K562 (cell line): ENCODE data around the gene JMJD1C. TPM values are rescaled to one million over a fixed set of nuclear protein-coding genes. Genes with fewer than 3 reads are reported as not detected.

Experiments
- ATAC-seq: fragments of 200-7000 bp; cut with Tn5 transposase; 3 replicates; pipeline ENCODE4 v1.9.1; 2020; ENCODE audit warnings: moderate library complexity
- BruUV-seq: library from RNA; stranded (reverse); fragments of 400-500 nt; replicated peaks from 2 replicates; lab custom pipeline; 2021; lab: Mats Ljungman, UMichigan
- CTCF ChIA-PET: fragments of 300-600 bp; formaldehyde crosslinking; extraction: SDS; loops from one replicate; lab custom pipeline; 2021; ENCODE audit warnings: low intra/inter-chr PET ratio; lab: Yijun Ruan, JAX
- POLR2A ChIA-PET: fragments of 300-600, 350-650 bp; sonication (Branson Sonifier 250); formaldehyde crosslinking; extraction: SDS; loops from one replicate; lab custom pipeline; 2021; ENCODE audit warnings: antibody characterized with exemption, inconsistent platforms; lab: Yijun Ruan, JAX
- DNase-seq, 4 experiments: peaks; one replicate each; pipeline versions ENCODE4 v3.0.0 to v3.0.0-alpha.2; 2011 to 2018; ENCODE audit warnings: low spot score in 3 of 4, mixed read lengths in 3 of 4; ENCODE audit errors: extremely low read depth in 1 of 4
- FAIRE-seq: peaks from 2 replicates; lab custom pipeline; 2011; peaks lifted over from hg19 to GRCh38; lab: Jason Lieb, UNC
- H2AFZ ChIP-seq: 2 replicates; pipeline ENCODE4 v1.6.0; 2011; ENCODE audit warnings: low read depth, low read length, control low read depth, inconsistent platforms
- H3K27ac ChIP-seq: fragments of 200-600 bp; 3 replicates; pipeline ENCODE4 v1.8.0; 2011; ENCODE audit warnings: low read depth, mild to moderate bottlenecking, control low read depth, inconsistent platforms, low read length, moderate library complexity, mixed read lengths; ENCODE audit errors: extremely low read depth
- H3K27me3 ChIP-seq, 2 experiments: fragments of 300-600 bp in 1 of 2; 2 replicates in 1 of 2; 3 replicates in 1 of 2; pipeline versions ENCODE4 v1.6.0 to v1.8.0; 2011; ENCODE audit warnings: inconsistent platforms in 2 of 2, low read length in 2 of 2, mild to moderate bottlenecking in 1 of 2, mixed read lengths in 1 of 2, moderate library complexity in 1 of 2; ENCODE audit not compliant: control insufficient read depth in 2 of 2, insufficient read depth in 2 of 2
- H3K36me3 ChIP-seq: fragments of 300-600 bp; 3 replicates; pipeline ENCODE4 v1.8.0; 2011; ENCODE audit warnings: mild to moderate bottlenecking, low read length, inconsistent platforms; ENCODE audit not compliant: control insufficient read depth, insufficient read depth
- H3K4me1 ChIP-seq, 2 experiments: fragments of 200-600 bp in 1 of 2; replicated peaks in 1 of 2; 2 replicates in 1 of 2; 3 replicates in 1 of 2; pipeline versions ENCODE4 v1.5.1 to v1.8.0; 2011; ENCODE audit warnings: inconsistent platforms in 2 of 2, low read length in 2 of 2, mild to moderate bottlenecking in 1 of 2, mixed read lengths in 1 of 2, moderate library complexity in 1 of 2; ENCODE audit not compliant: control insufficient read depth in 2 of 2, insufficient read depth in 2 of 2
- H3K4me2 ChIP-seq: 2 replicates; pipeline ENCODE4 v1.6.1; 2011; ENCODE audit warnings: low read length, control low read depth, inconsistent platforms, mixed read lengths; ENCODE audit not compliant: insufficient read depth
- H3K4me3 ChIP-seq: fragments of 200-600 bp; sonication (generic), shearing (Covaris generic); 2 replicates; pipeline ENCODE4 v1.5.1; 2016; ENCODE audit warnings: control low read depth, inconsistent platforms
- H3K79me2 ChIP-seq: fragments of 200-600 bp; 3 replicates; pipeline ENCODE4 v1.8.0; 2011; ENCODE audit warnings: low read length, inconsistent platforms; ENCODE audit not compliant: control insufficient read depth, insufficient read depth
- H3K9ac ChIP-seq, 2 experiments: 2 replicates each; pipeline versions ENCODE4 v1.6.0 to v1.6.1; 2011; ENCODE audit warnings: low read depth in 2 of 2, low read length in 2 of 2, control low read depth in 1 of 2, inconsistent platforms in 1 of 2, mild to moderate bottlenecking in 1 of 2, mixed read lengths in 1 of 2; ENCODE audit not compliant: insufficient read depth in 1 of 2
- H3K9me1 ChIP-seq: one replicate; pipeline ENCODE4 v1.6.0; 2011; ENCODE audit warnings: inconsistent platforms, mild to moderate bottlenecking, low read length, moderate library complexity; ENCODE audit not compliant: control insufficient read depth, insufficient read depth
- H3K9me3 ChIP-seq: replicated peaks from 2 replicates; pipeline ENCODE4 v1.5.1; 2011; ENCODE audit warnings: low read depth, low read length, inconsistent platforms; ENCODE audit not compliant: control insufficient read depth, insufficient read depth
- H4K20me1 ChIP-seq: replicated peaks from 2 replicates; pipeline ENCODE4 v1.6.1; 2011; ENCODE audit warnings: low read length, inconsistent platforms, mixed read lengths; ENCODE audit not compliant: control insufficient read depth, insufficient read depth
- BRD4 ChIP-seq: fragments of 200-600 bp; sonication (generic); IDR thresholded peaks from 2 replicates; pipeline ENCODE4 v1.6.1; 2017; ENCODE audit warnings: inconsistent platforms
- HNRNPK ChIP-seq: fragments of 200-400 bp; formaldehyde crosslinking; IDR thresholded peaks from one replicate; pipeline ENCODE4 v1.6.1; 2018; ENCODE audit warnings: mild to moderate bottlenecking, low read depth, low read length; ENCODE audit not compliant: poor library complexity, severe bottlenecking
- MAFK ChIP-seq: IDR thresholded peaks from 2 replicates; pipeline ENCODE4 v1.6.1; 2011; ENCODE audit warnings: low read length, improper control_type of control experiment
- NFRKB ChIP-seq: fragments of 450-650 bp; IDR thresholded peaks from 2 replicates; pipeline ENCODE4 v1.6.1; 2016; ENCODE audit warnings: low read depth
- SRF ChIP-seq, 2 experiments: fragments of 250-450, 450-650 bp in 1 of 2; sonication (Bioruptor Pico) in 1 of 2; sonication (generic) in 1 of 2; formaldehyde crosslinking; IDR thresholded peaks; 2 replicates each; pipeline versions ENCODE4 v1.5.0 to v1.5.1; 2020 to 2022; ENCODE audit warnings: mild to moderate bottlenecking in 1 of 2, missing genetic modification reagents in 1 of 2
- YBX1 ChIP-seq: fragments of 450-650 bp; IDR thresholded peaks from 2 replicates; pipeline ENCODE4 v1.7.1; 2016; ENCODE audit warnings: mild to moderate bottlenecking
- ZNF699 ChIP-seq: fragments of 250-450 bp; sonication (Bioruptor Pico); IDR thresholded peaks from 2 replicates; pipeline ENCODE4 v1.8.0; 2021; ENCODE audit warnings: mild to moderate bottlenecking, moderate library complexity; ENCODE audit not compliant: insufficient replicate concordance
- WGBS: fragments of 100-300 bp; shearing (Covaris generic); methylation state at CpG from one replicate; pipeline ENCODE4 v1.1.6; 2016; ENCODE audit warnings: low coverage, mixed read lengths; ENCODE audit not compliant: insufficient coverage; ENCODE audit errors: missing lambda C conversion rate; 5-methylcytosine and 5-hydroxymethylcytosine counted together
- in situ Hi-C: fragments of 300-500 bp; cut with MboI; formaldehyde crosslinking; loops from 4 replicates; pipeline ENCODE4 v1.15.0; 2018; ENCODE audit warnings: inconsistent platforms, mixed read lengths
- intact Hi-C: fragments of 100-400 bp; cut with micrococcal nuclease; formaldehyde crosslinking; loops from 2 replicates; pipeline ENCODE4 v1.14.2; 2022
- polyA plus RNA-seq, 8 experiments: library from polyadenylated mRNA; depleted of rRNA in 4 of 8; stranded (reverse) in 5 of 8; unstranded in 3 of 8; fragments of >200 nt; fragmentation: Nextera tagmentation in 2 of 8; fragmentation: Illumina TruSeq in 1 of 8; extraction: Ambion mirVana in 2 of 8; extraction: Trizol in 1 of 8; gene quantifications; 2 replicates each; pipeline versions ENCODE4 v1.2.1 to v1.2.3, GENCODE V29; 2011 to 2014; ENCODE audit warnings: inconsistent platforms in 1 of 8, missing spikeins in 1 of 8
- total RNA-seq, 7 experiments: library from RNA; depleted of rRNA in 6 of 7; stranded (reverse); fragments of >200 nt in 6 of 7; fragmentation: Illumina TruSeq in 2 of 7; extraction: Trizol in 2 of 7; gene quantifications; 2 replicates each; pipeline versions ENCODE4 v1.2.1 to v1.2.3, GENCODE V29; 2011 to 2021; ENCODE audit warnings: low replicate concordance in 1 of 7
- TF ChIP-seq, protein P1 (sequence below): fragments of 450-650 bp; formaldehyde crosslinking; IDR thresholded peaks from 2 replicates; pipeline ENCODE4 v1.4.0; 2022; ENCODE audit warnings: missing genetic modification characterization
- TF ChIP-seq, protein P2 (sequence below): fragments of 450-650 bp; IDR thresholded peaks from 2 replicates; pipeline ENCODE4 v1.6.1; 2018; ENCODE audit not compliant: partially characterized antibody
- TF ChIP-seq, protein P3 (sequence below): sonication (generic); formaldehyde crosslinking; IDR thresholded peaks from 2 replicates; pipeline ENCODE4 v1.8.0; 2023; ENCODE audit warnings: mild to moderate bottlenecking, missing genetic modification reagents
- TF ChIP-seq, protein P4 (sequence below), 2 experiments: fragments of 250-450 bp in 1 of 2; fragments of 450-650 bp in 1 of 2; sonication (Bioruptor Pico) in 1 of 2; IDR thresholded peaks; 2 replicates each; pipeline versions ENCODE4 v1.6.1 to v1.8.0; 2016 to 2021; ENCODE audit warnings: mild to moderate bottlenecking in 2 of 2, moderate library complexity in 2 of 2, missing compliant biosample characterization in 1 of 2, missing genetic modification characterization in 1 of 2

The JMJD1C gene
- total and polyA plus RNA-seq, 9 of the 15 experiments (the other 6 are each of a cell fraction or from before 2014, with no cell fraction given) = 25.3 to 68.0 (median 47.2) TPM

DNA sequence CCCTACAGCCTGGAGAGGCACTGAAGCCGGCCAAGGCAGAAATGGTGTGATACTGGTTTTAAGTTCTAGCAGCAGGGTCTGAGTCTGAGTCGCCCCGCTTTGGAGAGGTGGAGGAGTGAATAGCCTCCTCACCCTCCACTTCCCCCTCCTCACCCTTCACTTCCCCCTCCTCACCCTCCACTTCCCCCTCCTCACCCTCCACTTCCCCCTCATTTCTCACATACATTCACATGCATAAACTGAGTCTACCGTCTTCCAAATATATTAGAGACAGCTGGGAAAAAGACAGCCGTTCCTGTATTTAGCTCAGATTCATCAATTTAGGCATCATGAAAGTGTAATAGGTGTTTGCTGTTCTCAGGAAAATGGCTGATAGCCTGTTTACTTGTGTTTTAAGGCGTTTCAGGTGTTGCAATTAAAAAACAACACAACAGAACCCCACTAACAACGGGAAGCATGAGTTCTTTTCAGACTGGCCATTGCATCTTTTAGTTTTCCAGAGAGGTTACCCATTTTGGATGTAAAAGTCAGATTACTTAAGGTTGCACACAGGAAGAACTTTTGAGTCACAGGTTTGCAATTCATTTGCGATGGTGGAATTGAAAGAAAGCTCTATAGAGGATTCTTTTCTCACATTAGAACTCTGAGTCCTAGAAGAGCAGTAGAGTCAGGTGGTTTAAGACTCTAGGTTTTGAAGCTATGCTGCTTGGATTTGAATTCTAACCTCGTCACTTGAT lies 331.8 kb downstream of the JMJD1C start:
- Histone ChIP-seq H3K36me3 (peaks cover 2% of the 10 kb centered on the region; the same call in 1 of the 3 replicates), H3K9me1 (no peaks in the 10 kb centered on the region), H3K9me3 (peaks cover 7% of the 10 kb centered on the region), H3K4me2 (peak overlapping the region; percentile 93), H3K4me1 (peaks cover 8 to 9% of the 10 kb centered on the region in 2 experiments; a peak in 3 of 5 replicates), H3K79me2 (peaks cover 56% of the 10 kb centered on the region), H3K9ac (peak overlapping the region; percentile 95 to 96), H3K27me3 (no peaks in the 10 kb centered on the region), H3K4me3 (peak overlapping the region; percentile 90), H4K20me1 (no peaks in the 10 kb centered on the region; the same call in 1 of the 2 replicates), H2AFZ (peak overlapping the region; percentile 88), H3K27ac (peak overlapping the region; percentile 92)
- no peak for FAIRE-seq
- no peak for DNase-seq
- CTCF ChIA-PET = no interaction called here
- in situ Hi-C loops = no loop called here
- no TSS peak for BruUV-seq
- no peak for ATAC-seq
- WGBS = 2% methylated on average over 9 of the region's 9 CpGs
- intact Hi-C loops = no loop called here
- POLR2A ChIA-PET = interaction anchor here (0.6 to 5.2 kb wide), 16 partner anchors 8 to 1237 kb away, joined by 3 to 30 read pairs (median 4); no protein-coding TSS in a partner anchor
- TF ChIP-seq, protein P1, sequence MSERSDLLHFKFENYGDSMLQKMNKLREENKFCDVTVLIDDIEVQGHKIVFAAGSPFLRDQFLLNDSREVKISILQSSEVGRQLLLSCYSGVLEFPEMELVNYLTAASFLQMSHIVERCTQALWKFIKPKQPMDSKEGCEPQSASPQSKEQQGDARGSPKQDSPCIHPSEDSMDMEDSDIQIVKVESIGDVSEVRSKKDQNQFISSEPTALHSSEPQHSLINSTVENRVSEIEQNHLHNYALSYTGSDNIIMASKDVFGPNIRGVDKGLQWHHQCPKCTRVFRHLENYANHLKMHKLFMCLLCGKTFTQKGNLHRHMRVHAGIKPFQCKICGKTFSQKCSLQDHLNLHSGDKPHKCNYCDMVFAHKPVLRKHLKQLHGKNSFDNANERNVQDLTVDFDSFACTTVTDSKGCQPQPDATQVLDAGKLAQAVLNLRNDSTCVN (CRISPR knock-in tag) = no peak
- no peak for TF ChIP-seq BRD4
- TF ChIP-seq, protein P2, sequence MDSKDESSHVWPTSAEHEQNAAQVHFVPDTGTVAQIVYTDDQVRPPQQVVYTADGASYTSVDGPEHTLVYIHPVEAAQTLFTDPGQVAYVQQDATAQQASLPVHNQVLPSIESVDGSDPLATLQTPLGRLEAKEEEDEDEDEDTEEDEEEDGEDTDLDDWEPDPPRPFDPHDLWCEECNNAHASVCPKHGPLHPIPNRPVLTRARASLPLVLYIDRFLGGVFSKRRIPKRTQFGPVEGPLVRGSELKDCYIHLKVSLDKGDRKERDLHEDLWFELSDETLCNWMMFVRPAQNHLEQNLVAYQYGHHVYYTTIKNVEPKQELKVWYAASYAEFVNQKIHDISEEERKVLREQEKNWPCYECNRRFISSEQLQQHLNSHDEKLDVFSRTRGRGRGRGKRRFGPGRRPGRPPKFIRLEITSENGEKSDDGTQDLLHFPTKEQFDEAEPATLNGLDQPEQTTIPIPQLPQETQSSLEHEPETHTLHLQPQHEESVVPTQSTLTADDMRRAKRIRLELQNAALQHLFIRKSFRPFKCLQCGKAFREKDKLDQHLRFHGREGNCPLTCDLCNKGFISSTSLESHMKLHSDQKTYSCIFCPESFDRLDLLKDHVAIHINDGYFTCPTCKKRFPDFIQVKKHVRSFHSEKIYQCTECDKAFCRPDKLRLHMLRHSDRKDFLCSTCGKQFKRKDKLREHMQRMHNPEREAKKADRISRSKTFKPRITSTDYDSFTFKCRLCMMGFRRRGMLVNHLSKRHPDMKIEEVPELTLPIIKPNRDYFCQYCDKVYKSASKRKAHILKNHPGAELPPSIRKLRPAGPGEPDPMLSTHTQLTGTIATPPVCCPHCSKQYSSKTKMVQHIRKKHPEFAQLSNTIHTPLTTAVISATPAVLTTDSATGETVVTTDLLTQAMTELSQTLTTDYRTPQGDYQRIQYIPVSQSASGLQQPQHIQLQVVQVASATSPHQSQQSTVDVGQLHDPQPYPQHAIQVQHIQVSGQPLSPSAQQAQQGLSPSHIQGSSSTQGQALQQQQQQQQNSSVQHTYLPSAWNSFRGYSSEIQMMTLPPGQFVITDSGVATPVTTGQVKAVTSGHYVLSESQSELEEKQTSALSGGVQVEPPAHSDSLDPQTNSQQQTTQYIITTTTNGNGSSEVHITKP = peak; percentile 13
- TF ChIP-seq MAFK = no peak
- TF ChIP-seq, protein P3, sequence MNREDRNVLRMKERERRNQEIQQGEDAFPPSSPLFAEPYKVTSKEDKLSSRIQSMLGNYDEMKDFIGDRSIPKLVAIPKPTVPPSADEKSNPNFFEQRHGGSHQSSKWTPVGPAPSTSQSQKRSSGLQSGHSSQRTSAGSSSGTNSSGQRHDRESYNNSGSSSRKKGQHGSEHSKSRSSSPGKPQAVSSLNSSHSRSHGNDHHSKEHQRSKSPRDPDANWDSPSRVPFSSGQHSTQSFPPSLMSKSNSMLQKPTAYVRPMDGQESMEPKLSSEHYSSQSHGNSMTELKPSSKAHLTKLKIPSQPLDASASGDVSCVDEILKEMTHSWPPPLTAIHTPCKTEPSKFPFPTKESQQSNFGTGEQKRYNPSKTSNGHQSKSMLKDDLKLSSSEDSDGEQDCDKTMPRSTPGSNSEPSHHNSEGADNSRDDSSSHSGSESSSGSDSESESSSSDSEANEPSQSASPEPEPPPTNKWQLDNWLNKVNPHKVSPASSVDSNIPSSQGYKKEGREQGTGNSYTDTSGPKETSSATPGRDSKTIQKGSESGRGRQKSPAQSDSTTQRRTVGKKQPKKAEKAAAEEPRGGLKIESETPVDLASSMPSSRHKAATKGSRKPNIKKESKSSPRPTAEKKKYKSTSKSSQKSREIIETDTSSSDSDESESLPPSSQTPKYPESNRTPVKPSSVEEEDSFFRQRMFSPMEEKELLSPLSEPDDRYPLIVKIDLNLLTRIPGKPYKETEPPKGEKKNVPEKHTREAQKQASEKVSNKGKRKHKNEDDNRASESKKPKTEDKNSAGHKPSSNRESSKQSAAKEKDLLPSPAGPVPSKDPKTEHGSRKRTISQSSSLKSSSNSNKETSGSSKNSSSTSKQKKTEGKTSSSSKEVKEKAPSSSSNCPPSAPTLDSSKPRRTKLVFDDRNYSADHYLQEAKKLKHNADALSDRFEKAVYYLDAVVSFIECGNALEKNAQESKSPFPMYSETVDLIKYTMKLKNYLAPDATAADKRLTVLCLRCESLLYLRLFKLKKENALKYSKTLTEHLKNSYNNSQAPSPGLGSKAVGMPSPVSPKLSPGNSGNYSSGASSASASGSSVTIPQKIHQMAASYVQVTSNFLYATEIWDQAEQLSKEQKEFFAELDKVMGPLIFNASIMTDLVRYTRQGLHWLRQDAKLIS (CRISPR knock-in tag) = no peak
- TF ChIP-seq, protein P4, sequence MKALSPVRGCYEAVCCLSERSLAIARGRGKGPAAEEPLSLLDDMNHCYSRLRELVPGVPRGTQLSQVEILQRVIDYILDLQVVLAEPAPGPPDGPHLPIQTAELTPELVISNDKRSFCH (CRISPR knock-in tag; IDR thresholded peaks at IDR 0.05) = no peak
- TF ChIP-seq, protein P4 (tag; IDR thresholded peaks at IDR 0.05) = no peak
- TF ChIP-seq ZNF699 = no peak
- no peak for TF ChIP-seq YBX1
- TF ChIP-seq SRF (CRISPR knock-in tag; IDR thresholded peaks at IDR 0.05) = no peak
- TF ChIP-seq NFRKB = no peak
- peak; percentile 37 for TF ChIP-seq HNRNPK
